ENCODE measurements around the gene TAAR6.
"Not testable (repeated sequence)": the region's sequence is repeated elsewhere in the genome, so short reads cannot be mapped to it uniquely, and the experiment has no call there.

Gene TAAR6

GRCh38 chr6:132590362-132590761, 20.2 kb downstream of the TAAR6 start:
- DNase-seq (ENCODE audit: low read depth in 2 of 2): no peak

GRCh38 chr6:132592855-132593254, 22.7 kb downstream of the TAAR6 start:
- DNase-seq (ENCODE audit: low read depth in 2 of 2): no peak

GRCh38 chr6:132596201-132596600, 26.1 kb downstream of the TAAR6 start:
- no peak for DNase-seq (ENCODE audit: low read depth in 2 of 2)

- no peak for DNase-seq (ENCODE audit: low read depth in 2 of 2)
Observed at GRCh38 chr6:132598473-132598872, 28.4 kb downstream of the TAAR6 start.

- DNase-seq (ENCODE audit: low read depth in 2 of 2): not testable (repeated sequence)
Observed at GRCh38 chr6:132600900-132601299, 30.8 kb downstream of the TAAR6 start.

GRCh38 chr6:132604635-132605152, 34.6 kb downstream of the TAAR6 start:
- no peak for DNase-seq (ENCODE audit: low read depth in 2 of 2)

- DNase-seq (ENCODE audit: low read depth in 2 of 2): no peak
Observed at GRCh38 chr6:132607544-132608233, 37.6 kb downstream of the TAAR6 start.

- no peak for DNase-seq (ENCODE audit: low read depth in 2 of 2)
Observed at GRCh38 chr6:132611616-132612015, 41.5 kb downstream of the TAAR6 start.

- DNase-seq (ENCODE audit: low read depth in 2 of 2): no peak
Observed at GRCh38 chr6:132612449-132613108, 42.5 kb downstream of the TAAR6 start.

- no peak for DNase-seq (ENCODE audit: low read depth in 2 of 2)
Observed at GRCh38 chr6:132614554-132614953, 44.4 kb downstream of the TAAR6 start.

GRCh38 chr6:132616677-132617076, 46.6 kb downstream of the TAAR6 start:
- no peak for DNase-seq (ENCODE audit: low read depth in 2 of 2)

All from stimulated activated CD8-positive, alpha-beta memory T cell treated with anti-CD3 and anti-CD28 coated beads, Interleukin-15, amount 100 ng/mL, for 4 hours (primary cell).